ENCODE data around the gene NKX2-8.
"Not testable (repeated sequence)": the region's sequence is repeated elsewhere in the genome, so short reads cannot be mapped to it uniquely, and the experiment has no call there.

The NKX2-8 gene

GRCh38 chr14:36579573-36580140 lies 2.8 kb downstream of the NKX2-8 start:
- no peak for DNase-seq

- no peak for DNase-seq
These were observed 3.3 kb downstream of the NKX2-8 start for GRCh38 chr14:36579001-36579555.

DNA sequence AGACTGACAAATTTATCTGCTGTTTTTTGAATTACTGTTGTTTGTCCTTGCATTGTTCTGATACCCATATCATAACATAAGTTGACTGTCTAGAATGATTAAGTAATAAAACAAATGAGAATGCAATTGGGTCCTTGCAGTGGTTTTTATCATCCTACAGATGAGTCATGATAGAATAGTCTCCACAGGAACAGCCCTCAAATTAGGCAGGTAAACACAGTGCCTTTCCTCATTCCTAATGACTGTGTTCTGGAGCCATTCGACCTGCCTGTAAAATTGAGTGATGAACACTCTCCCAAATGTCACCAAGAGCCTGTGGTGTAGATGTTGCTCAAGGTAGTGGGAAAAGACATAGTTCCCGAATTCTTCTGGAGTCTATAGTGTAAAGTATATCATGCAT lies 12.3 kb downstream of the NKX2-8 start:
- DNase-seq = peak; percentile 87

DNA sequence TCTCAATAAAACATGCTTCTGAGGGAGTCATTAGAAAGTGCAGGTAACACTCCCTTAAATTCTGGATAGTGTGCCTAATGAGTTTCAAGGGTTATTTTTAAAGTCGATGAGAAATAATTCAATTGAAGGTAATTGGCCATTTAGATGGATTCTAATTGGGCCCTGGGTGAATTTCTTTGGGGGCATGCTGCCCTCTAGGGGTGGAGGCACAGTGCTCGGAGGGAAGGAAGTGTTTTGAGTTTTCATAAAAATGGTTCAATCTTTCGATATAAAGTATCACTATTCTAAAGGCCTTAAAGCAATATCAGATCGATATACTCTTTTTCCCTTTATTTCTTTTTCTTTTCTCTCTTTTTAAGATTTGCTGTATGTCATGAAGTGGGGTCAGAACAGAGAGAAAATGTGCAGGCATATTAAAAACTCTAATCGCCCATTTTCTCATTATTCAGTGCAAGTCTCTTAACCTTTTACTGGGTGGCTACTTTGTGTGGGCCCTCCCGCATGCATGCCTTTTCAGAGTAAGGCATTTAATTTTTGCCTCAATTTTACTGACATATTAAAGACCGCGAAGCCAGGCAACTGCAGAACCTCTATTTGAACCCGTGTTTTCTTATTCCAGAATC lies 25.5 kb downstream of the NKX2-8 start:
- peak; percentile 70 for DNase-seq

DNA sequence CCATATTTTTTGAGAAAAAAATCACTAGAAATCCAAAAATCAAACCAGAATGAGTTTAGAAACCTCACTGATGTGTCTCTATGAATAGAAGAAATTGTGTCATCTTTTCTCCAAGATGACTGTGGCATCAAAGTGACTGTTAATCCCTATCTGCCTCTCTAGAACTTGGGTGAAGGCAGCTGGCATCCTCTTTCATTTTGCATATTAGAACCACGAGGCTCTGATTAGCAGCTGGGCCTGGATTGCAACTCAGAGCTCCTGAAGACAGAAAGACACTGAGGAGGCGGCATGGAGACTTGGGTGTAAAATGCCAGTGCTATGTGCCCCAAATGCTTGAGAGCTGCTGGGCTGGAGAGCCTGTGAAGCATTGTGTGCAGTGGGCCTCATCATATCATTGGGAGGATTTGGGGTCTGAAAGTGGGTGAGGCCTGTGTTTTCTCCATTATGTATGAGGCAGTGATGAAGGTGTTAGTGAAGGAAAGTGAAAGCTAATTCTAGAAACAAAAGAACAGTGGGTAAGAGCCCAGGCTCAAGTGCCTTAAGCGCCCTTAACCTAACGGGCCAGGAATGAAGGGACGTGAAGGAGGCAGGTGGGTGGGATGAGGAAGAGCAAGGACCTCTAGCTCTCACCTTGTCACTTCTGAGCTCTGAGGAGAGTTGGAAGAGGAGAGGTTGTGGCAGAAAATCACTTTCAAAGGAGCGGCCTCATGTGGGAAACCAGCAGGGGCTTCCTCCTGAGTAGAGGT lies 26.2 kb downstream of the NKX2-8 start:
- DNase-seq = no peak

GRCh38 chr14:36553656-36554260 lies 28.7 kb downstream of the NKX2-8 start:
- peak; percentile 80 for DNase-seq

DNA sequence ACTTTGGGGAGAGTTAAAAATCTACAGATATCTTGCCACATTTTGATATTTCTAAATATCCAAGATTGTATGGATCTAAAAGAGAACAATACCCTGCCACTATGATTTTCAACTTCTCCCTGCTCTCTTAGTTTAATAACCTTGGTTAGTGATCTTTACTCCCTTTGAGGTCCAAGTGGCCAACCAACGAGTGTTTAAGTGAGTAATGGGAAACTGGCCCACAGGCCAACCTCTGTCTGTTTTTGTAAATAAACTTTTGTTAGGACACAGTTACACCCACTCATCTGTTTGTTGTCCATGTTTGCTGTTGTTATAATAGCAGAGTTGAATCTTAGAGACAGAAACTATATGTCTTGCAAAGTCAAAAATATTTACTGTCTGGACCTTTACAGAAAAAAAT lies 31.5 kb downstream of the NKX2-8 start:
- no peak for DNase-seq

DNA sequence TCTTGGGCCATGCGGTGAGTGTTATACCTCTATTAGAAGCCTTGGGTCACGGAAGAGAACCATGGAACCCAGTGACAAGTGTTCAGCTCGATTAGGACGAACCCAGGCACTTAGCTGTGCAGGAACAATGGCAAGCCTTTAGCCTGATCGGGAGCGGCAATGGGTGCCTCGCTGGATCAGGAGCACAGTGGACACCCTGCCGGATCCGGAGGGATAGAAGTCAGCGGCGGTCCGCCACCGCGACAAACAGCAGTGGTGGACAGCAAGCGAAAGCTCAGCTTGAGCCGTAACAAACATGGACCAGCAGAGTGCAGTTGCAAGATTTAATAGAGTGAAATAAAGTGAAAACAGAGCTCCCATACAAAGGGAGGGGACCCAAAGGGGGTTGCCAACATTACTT lies 38.1 kb downstream of the NKX2-8 start:
- not testable (repeated sequence) for DNase-seq

GRCh38 chr14:36538051-36538450 lies 44.4 kb downstream of the NKX2-8 start:
- DNase-seq = no peak

Measured in NCI-H69 (cell line).